Lower lobe of right lung (tissue), 2 donors: ENCODE results near the gene SLC7A1. TPM values are rescaled to one million over a fixed set of nuclear protein-coding genes. Genes with fewer than 3 reads are reported as not detected.

Experiments
- ATAC-seq, 2 donors: fragments of 200-7000 bp; cut with Tn5 transposase; one replicate each; pipeline ENCODE4 v1.9.1; 2020 to 2022; ENCODE audit warnings: mild to moderate bottlenecking in 2 of 2, moderate library complexity in 2 of 2
- DNase-seq: peaks from one replicate; pipeline ENCODE4 v3.0.0-alpha.2; 2020
- H3K27ac ChIP-seq: fragments of 200-600 bp; one replicate; pipeline ENCODE4 v1.8.0; 2022
- H3K27me3 ChIP-seq: fragments of 200-600 bp; one replicate; pipeline ENCODE4 v1.8.0; 2022; ENCODE audit warnings: low read depth
- H3K36me3 ChIP-seq: fragments of 200-600 bp; one replicate; pipeline ENCODE4 v1.8.0; 2022; ENCODE audit warnings: mild to moderate bottlenecking
- H3K4me1 ChIP-seq: fragments of 200-600 bp; one replicate; pipeline ENCODE4 v1.8.0; 2022
- H3K4me3 ChIP-seq: fragments of 200-600 bp; one replicate; pipeline ENCODE4 v1.8.0; 2022; ENCODE audit warnings: mild to moderate bottlenecking
- H3K9me3 ChIP-seq: fragments of 200-600 bp; one replicate; pipeline ENCODE4 v1.8.0; 2022
- CTCF ChIP-seq: fragments of 200-600 bp; IDR thresholded peaks from one replicate; pipeline ENCODE4 v1.8.0; 2022; ENCODE audit warnings: antibody characterized with exemption, mild to moderate bottlenecking
- intact Hi-C: fragments of 100-400 bp; cut with DNase I; formaldehyde crosslinking; loops from one replicate; pipeline ENCODE4 v1.11.0; 2022
- total RNA-seq: library from RNA; stranded (reverse); fragmentation: NEBNext Ultra II Directional; extraction: Animal tissue kit (Norgen Biotek cat#: 25700); gene quantifications from one replicate; pipeline ENCODE4 v1.2.1, GENCODE V29; 2021
- donor health status: DM: no; HTN: yes; CAD: no; lungs with severe emphysema.

Gene SLC7A1
- total RNA-seq, 1 donor from 2014 or later: 19.2 TPM

GRCh38 chr13:29540799-29541198 lies 54.7 kb downstream of the SLC7A1 start:
- TF ChIP-seq CTCF: no peak
- intact Hi-C loops: no loop called here
- Histone ChIP-seq H3K27me3 (no peaks in the 10 kb centered on the region), H3K4me3 (no peak overlapping the region), H3K4me1 (no peaks in the 10 kb centered on the region), H3K9me3 (no peaks in the 10 kb centered on the region), H3K27ac (no peak overlapping the region), H3K36me3 (peaks cover 4% of the 10 kb centered on the region)
- no peak for ATAC-seq
- DNase-seq: no peak

GRCh38 chr13:29540334-29540733 lies 55.2 kb downstream of the SLC7A1 start:
- no peak for TF ChIP-seq CTCF
- H3K36me3 ChIP-seq: peaks cover 7% of the 10 kb centered on the region
- no peaks in the 10 kb centered on the region for H3K4me1 ChIP-seq
- no peak for DNase-seq
- intact Hi-C loops: no loop called here
- no peak overlapping the region for H3K4me3 ChIP-seq
- ATAC-seq: no peak
- no peaks in the 10 kb centered on the region for H3K27me3 ChIP-seq
- H3K27ac ChIP-seq: no peak overlapping the region
- no peaks in the 10 kb centered on the region for H3K9me3 ChIP-seq

- DNase-seq: no peak
- intact Hi-C loops: no loop called here
- Histone ChIP-seq H3K4me1 (no peaks in the 10 kb centered on the region), H3K36me3 (peaks cover 7% of the 10 kb centered on the region), H3K4me3 (no peak overlapping the region), H3K27ac (no peak overlapping the region), H3K27me3 (no peaks in the 10 kb centered on the region), H3K9me3 (no peaks in the 10 kb centered on the region)
- no peak for ATAC-seq
- no peak for TF ChIP-seq CTCF
These were observed 55.6 kb downstream of the SLC7A1 start for GRCh38 chr13:29539856-29540255.

DNA sequence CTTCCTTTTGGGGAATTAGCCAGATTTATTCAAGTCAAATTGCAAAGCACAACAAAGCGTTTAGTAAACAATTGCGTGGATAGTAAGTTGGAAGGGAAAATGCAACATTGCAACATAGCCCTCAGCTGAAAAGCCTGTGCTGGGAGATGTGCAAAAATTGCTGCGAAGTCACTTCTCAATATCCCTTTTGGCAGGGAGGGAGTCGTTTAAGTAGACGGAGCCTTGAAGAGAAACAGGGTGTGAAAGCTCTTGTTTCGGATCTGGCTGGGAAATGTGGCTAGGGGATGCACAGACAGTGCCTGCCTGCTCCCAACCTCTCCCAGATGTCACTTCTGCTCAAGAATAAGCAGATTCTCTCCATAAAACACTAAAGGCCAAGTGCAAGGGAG lies 56.8 kb downstream of the SLC7A1 start:
- Histone ChIP-seq H3K4me1 (no peaks in the 10 kb centered on the region), H3K27ac (no peak overlapping the region), H3K27me3 (no peaks in the 10 kb centered on the region), H3K9me3 (no peaks in the 10 kb centered on the region), H3K36me3 (peaks cover 7% of the 10 kb centered on the region), H3K4me3 (no peak overlapping the region)
- DNase-seq: no peak
- no peak for TF ChIP-seq CTCF
- ATAC-seq: no peak
- intact Hi-C loops: no loop called here

DNA sequence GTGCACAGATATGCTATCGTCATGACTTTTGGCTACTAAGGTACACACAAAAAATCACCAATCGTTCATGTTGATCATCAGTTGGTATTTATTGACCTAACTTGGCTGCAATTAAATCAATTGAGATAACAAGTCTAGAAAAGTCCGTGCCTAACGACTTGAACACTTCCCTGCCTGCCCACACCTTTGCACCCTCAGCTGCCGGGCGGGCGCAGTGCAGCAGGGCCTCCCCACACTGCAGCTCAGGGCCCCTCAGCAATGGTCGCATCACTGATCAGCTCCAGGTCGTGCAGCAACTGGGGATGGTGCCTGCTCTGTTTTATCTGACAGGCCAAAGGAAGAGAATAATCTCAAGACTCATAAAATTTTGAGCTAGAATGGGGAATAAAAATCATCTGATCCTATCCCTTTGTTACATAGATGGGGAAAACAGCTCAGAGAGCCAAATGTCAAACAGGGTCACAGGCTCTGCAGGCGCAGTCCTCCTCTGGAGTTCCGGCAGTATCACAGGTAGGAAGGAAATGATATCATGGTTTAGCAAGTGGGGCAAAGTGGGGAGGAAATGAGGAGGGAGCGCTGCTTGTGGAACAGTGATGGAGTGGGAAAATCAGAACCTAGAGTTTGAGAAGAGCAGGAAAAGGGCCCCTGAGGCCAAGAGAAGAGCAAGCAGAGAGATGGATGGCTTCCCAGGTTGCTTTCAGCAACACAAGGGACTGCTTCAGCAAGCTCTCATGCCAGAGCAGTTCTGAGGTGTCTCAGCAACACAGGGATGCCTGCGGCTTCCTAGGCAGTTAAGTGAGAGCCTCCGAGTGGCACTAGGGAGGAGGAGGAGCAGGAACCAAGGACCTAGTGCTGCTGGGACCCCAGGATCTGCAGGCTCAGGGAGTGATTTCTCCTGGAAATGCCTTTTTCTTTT lies 57.5 kb downstream of the SLC7A1 start:
- Histone ChIP-seq H3K4me1 (no peaks in the 10 kb centered on the region), H3K9me3 (no peaks in the 10 kb centered on the region), H3K36me3 (peaks cover 7% of the 10 kb centered on the region), H3K27me3 (no peaks in the 10 kb centered on the region), H3K4me3 (no peak overlapping the region), H3K27ac (no peak overlapping the region)
- intact Hi-C loops: no loop called here
- no peak for ATAC-seq
- DNase-seq: no peak
- no peak for TF ChIP-seq CTCF
